HuH-7.5 (cell line): ENCODE measurements around the gene CAMSAP2.

ENCODE experiments used
- DNase-seq: peaks from one replicate; pipeline ENCODE4 v3.0.0; 2011; ENCODE audit warnings: low spot score

The CAMSAP2 gene

DNA sequence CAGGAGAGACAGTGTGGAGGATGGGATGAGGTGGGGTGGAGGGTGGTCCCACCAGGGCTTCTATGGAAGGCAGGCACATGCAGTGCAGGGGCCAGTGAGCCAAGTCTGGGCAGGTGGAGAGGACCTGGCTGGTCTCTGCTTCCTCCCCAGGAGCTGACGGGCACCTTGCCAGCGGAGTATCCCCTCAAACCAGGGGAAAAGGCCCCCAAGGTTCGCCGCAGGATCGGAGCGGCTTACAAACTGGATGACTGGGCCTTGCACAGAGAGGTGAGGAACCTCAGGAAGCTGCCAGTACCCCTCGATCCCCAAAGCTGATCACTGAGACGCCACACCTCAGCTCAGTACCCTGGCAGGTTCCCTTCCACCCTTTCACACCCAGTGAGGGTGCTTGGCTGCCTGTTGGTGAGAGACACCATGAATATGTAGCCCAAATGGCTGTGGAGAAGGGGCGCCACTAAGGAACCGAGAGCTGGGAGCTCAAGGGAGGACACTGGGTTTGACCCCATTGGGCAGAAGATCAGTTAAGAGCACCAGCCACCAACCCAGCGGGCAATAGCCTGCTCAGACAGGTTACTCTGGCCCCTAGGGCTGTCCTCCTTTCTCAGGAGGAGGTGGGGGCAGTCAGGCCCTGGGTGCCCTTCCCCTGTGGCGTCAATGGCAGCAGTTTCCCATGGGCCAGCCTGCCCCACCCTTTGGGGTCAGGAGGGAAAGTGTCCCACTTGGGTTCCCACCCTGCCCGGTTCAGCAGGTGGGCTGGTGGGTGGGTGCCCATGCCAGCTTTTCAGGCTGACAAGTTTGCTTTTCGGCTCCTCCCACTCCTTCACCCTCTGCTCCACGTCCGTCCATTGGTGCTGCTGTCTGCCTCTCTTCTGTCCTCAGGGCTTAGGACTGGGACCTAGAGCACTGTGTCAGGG, 161.5 kb downstream of the CAMSAP2 start:
- DNase-seq, result no peak

DNA sequence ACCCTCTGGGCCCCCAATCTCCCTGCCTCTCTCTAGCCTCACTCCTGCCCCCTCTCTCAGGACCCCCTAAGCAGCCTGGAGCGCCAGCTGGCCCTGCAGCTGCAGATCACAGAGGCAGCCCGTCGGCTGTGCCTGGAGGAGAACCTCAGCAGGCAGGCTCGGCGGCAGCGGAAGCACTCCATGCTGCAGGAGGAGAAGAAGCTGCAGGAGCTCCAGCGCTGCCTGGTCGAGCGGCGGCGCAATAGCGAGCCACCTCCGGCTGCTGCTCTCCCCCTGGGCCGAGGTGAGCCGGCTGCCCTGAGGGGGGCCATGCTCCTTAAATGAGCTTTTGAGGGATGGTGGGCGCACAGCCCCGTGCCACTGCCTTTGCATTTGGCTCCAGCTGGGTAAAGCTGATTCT, 162.2 kb downstream of the CAMSAP2 start:
- DNase-seq, result no peak

DNA sequence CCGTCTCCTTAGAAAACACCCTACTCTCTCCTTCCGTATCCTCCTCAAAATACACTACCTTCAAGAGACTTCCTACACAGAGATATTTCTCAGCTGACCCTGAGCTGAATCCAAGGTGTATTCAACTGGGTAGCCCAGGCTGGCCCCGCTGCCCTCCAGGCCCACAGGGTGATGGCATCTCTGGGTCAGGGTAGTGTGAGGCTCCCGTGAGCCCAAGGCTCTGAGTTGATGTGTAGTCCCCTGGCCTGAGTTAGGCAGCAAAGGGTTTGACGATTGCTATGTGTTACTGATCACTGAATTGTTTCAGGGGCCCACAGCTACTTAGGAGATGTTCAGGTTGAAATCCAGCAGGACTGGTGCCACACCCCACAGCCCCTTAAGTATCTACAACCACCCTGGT, 162.7 kb downstream of the CAMSAP2 start:
- DNase-seq, result no peak

DNA sequence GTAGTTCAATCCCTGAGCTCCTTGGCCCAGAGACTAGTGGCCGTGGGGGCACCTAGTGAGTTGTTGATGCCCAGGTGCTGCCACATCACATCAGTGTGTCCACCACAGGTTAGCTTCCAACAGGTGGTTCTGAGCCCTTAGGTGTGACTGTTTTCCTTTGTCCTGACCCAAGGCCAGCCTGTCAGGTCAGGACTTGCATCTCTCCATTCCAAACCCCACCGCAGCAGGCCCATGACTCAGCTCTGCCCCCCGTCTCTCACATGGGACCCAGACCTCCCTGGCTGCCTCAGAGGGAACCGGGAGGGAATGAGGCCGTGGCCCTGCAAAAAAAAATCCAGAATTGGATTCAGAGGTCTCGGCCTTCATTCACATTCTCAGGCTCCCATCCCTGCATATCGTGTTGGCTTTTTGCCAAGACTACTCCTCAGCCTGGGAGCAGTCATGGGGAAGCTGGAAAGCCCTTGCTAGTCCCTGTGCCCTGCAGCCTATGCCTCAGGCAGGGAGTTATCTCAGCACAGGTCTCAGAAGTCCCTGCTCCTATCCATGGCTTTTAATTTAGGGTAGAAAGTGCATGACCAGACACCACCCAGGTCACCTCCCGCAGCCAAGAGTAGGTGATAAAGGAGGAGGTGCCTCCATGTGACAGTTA, 163.2 kb downstream of the CAMSAP2 start:
- no peak for DNase-seq

DNA sequence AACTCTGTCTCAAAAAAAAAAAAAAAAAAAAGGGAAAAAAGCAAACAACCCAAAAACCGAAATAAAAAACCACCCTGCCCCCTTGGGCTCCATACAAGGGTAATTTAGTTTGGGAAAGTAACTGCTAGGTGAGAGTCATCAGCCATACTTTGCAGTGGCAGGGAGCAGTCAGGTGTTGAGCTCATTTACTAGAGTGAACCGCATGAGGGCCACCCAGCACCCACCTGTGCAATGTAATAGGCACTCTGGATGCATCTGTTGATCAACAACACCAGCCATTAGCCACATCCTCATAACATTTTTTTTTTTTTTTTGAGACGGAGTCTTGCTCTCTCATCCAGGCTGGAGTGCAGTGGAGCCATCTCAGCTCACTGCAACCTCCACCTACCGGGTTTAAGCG, 165.1 kb downstream of the CAMSAP2 start:
- no peak for DNase-seq

DNA sequence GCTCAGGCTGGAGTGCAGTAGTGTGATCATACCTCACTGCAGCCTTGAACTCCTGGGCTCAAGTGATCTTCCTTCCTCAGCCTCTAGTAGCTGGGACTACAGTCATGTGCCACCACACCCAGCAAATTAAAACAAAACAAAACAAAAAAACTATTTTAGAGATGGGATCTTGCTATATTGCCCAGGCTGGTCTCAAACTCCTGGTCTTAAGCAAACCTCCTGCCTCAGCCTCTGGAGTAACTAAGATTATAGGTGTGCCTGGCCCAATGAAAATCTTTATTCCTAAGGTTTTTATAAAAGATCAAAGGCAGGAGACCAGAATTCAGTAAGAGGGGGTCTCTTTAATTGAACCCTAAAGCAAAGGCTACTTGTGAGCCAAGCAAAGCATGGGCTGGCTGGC, 166.1 kb downstream of the CAMSAP2 start:
- DNase-seq, result no peak

DNA sequence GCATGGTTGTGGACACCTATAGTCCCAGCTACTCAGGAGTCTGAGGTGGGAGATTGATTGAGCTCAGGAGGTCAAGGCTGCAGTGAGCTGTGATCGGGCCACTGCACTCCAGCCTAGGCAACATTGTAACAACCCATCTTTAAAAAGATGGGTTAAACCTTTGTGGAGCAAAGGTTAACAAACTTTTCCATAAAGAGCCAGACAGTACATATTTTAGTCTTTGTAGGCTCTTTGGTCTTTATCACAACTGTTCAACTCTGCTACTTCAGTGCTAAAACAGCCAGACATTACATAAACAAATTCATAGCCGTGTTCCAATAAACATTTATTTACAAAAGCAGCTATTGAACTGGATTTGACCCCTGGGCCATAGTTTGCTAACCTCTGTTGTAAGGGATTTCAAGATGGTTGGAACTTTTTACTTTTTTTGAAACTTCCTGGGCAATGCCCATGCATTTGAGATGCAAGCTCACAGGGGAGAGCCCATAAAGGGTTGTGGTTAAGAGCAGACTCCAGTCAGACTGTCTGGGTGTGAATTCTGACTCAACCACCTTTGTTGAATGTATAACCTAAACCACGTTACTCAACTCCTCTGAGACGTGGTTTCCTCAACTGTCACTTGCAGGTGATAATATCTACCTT, 166.8 kb downstream of the CAMSAP2 start:
- DNase-seq, result peak; percentile 39

DNA sequence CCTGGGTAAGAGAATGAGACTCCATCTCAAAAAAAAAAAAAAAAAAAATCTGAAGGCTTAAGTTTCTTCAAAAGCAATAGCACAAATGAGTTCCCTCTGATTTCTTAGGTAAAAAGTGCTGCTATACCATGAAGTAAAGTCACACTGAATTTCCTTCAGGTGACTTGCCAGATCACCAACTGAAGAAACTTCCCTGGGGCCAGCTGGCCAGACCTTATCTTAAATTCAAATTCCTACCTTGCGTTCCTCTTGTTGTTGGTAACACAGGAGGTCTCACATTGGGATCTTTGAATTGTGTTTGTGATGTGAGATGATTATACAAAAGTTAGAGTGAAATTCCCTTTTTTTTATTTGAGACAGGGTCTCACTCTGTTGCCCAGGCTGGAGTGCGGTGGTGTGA, 167.8 kb downstream of the CAMSAP2 start:
- no peak for DNase-seq

DNA sequence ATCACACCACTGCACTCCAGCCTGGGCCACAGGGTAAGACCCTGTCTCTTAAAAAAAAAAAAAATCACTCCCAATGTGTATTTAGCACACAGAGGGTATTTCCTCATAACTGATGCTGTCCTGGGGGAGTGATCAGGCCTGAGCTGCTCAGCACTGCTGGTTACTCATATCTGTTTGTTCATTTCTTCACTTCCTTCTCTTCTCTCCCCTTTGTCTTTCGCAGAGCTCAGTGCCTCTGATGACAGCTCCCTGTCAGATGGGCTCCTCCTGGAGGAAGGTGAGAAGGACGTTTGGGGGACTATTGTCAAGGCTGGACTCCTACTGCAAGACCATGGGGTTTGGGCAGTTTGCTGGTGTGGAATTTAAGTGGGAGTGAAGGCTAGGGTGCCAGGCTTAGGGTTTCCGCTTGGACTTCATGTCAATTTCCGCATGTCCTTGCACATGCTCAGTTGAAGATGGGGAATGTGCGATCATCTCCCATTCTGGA, 169.0 kb downstream of the CAMSAP2 start:
- DNase-seq, result peak; percentile 57

DNA sequence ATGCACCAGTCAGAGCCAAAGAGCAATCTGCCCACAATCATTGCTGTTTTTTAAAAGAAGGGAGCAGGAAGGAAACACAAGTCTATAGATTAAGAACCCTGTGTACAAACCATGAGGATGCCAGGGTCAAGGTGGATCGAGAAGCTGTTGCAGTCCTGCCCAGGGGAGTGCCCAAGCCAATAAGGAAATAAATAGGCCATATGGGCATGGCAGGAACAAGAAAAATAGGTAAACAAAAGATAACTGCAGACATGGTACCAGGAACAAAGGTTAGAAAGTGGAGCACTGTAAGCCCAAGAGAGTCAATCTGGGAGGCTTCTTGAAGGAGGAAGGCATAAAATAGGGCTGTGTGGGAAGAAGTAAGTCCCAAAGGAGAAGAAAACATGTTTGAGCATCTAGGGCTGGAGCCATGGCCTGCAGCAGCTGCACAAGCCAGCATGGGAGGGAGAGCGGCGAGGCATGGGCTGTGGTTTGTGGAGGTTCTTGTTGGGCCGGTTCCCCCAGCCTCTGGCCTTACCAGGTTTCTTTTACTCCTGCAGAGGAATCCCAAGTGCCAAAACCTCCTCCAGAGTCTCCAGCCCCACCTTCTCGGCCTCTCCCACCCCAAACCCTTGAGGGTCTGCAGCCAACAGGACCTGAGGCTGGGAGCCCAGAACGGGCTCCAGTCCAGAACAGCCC, 169.6 kb downstream of the CAMSAP2 start:
- no peak for DNase-seq

DNA sequence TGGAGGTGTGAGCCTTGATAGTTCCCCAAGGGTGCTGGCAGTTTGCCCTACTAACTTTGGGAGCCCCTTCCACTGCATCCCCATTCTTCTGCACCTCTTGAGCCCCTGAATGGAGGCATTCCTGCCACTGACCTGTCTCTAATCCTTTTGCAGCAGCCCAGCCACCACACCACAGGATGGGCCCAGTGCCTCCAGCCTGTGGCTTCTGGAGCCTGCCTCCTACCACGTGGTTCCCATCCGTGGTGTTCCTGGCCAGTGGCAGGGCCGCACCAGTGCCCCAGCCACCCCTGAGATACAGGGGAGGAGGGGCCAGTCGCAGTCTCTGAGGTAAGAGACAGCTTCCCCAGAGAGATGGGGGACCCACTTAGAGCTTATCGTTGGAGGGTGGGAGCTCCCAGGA, 170.4 kb downstream of the CAMSAP2 start:
- no peak for DNase-seq

DNA sequence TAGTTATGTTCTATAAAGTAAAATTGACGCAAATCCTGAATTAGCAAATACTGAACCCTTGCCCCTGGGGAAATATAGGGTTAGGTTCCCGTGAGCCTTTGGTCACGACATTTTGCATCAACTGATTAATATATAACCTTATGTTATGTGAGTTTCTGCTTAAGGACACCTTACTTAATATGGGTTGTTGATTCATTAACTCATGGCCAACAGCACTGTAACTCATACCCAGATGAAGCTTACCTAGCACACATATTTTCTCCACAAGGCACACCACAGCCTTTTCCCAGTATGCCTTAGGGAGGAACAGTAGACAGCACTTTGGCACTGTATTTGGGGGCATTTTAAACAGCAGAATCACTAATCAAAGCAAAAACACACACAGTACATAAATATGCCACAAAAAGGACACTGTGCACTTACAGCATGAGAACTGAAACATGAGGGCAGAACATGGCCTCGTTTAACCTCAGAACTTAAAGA, 171.1 kb downstream of the CAMSAP2 start:
- DNase-seq, result no peak
